Measurements from ENCODE around the gene FBLN1. TPM values are rescaled to one million over a fixed set of nuclear protein-coding genes. Genes with fewer than 3 reads are reported as not detected.

Gene FBLN1
- total and polyA plus RNA-seq, 2 of the 8 experiments (the other 6 are each of a cell fraction or from before 2014, with no cell fraction given), result 159 to 168 TPM

GRCh38 chr22:45480717-45481116 is 22.0 kb upstream of the FBLN1 start:
- no peaks in the 10 kb centered on the region for H4K20me1 ChIP-seq (replicated peaks in 1 of 2; ENCODE audit: control insufficient read depth in 1 of 2, insufficient read depth in 2 of 2, low read length in 2 of 2)
- H3K36me3 ChIP-seq (ENCODE audit: control insufficient read depth in 2 of 4, insufficient read depth in 4 of 4, low read length in 3 of 4), result no peaks in the 10 kb centered on the region
- H3K9me3 ChIP-seq (ENCODE audit: insufficient read depth in 2 of 2, low read depth in 1 of 2, low read length in 1 of 2), result peaks cover 5 to 6% of the 10 kb centered on the region in 2 experiments; a peak in 2 of 4 replicates
- no peaks in the 10 kb centered on the region; a peak in 1 of 7 replicates for H3K27me3 ChIP-seq (replicated peaks in 1 of 4; ENCODE audit: control insufficient read depth in 3 of 4, extremely low read depth in 1 of 4, insufficient read depth in 3 of 4, low read length in 3 of 4)
- H3K56ac ChIP-seq (replicated peaks; ENCODE audit: insufficient read length, low read depth, low read length), result no peak overlapping the region
- H2BK15ac ChIP-seq (ENCODE audit: low read length), result no peak overlapping the region
- ChIA-PET POLR2A (ENCODE audit: partially characterized antibody) (interaction anchor here (1.0 kb wide), 1 partner anchor 24 kb away, joined by 3 read pairs; no protein-coding TSS in a partner anchor), CTCF (ENCODE audit: partially characterized antibody) (no interaction called here)
- no peak overlapping the region for H2BK12ac ChIP-seq (ENCODE audit: low read depth, low read length)
- H2BK20ac ChIP-seq (ENCODE audit: low read length), result no peak overlapping the region
- no peak overlapping the region for H2AK5ac ChIP-seq (ENCODE audit: low read depth, low read length)
- no peak overlapping the region for H2BK120ac ChIP-seq (replicated peaks; ENCODE audit: low read depth, low read length)
- no peak for FAIRE-seq
- H3K14ac ChIP-seq (ENCODE audit: insufficient read length), result no peak overlapping the region
- H3K4me1 ChIP-seq (replicated peaks in 1 of 4; ENCODE audit: control insufficient read depth in 3 of 4, insufficient read depth in 4 of 4, low read length in 3 of 4), result no peaks in the 10 kb centered on the region
- no peak overlapping the region for H4K8ac ChIP-seq (ENCODE audit: extremely low read depth, insufficient read depth, low read length)
- no peak overlapping the region for H2AFZ ChIP-seq (ENCODE audit: low read length)
- no peak overlapping the region for H2BK5ac ChIP-seq (ENCODE audit: low read depth, low read length)
- H4K91ac ChIP-seq (replicated peaks; ENCODE audit: insufficient read length, low read length), result no peak overlapping the region
- no peak overlapping the region for H3K4me2 ChIP-seq (ENCODE audit: insufficient read depth in 1 of 2, low read depth in 2 of 2, low read length in 2 of 2)
- H3K18ac ChIP-seq (ENCODE audit: extremely low read depth, low read length), result no peak overlapping the region
- WGBS, 2 experiments (ENCODE audit: extremely low coverage in 1 of 2, insufficient coverage in 1 of 2, insufficient read length in 1 of 2, insufficient replicate concordance in 2 of 2, low coverage in 1 of 2, low lambda C conversion rate in 2 of 2, missing lambda C conversion rate in 1 of 2), result 88% methylated on average over 3 of the region's 3 CpGs; no CpG with 5 or more reads in 1 of the 2 experiments
- no peak overlapping the region for H3K9ac ChIP-seq (replicated peaks in 1 of 4; ENCODE audit: extremely low read depth in 1 of 4, low read depth in 3 of 4, low read length in 3 of 4)
- peaks cover 3% of the 10 kb centered on the region; the same call in 1 of the 2 replicates for H3K79me1 ChIP-seq (ENCODE audit: low read depth, low read length)
- no peak overlapping the region for H3K23ac ChIP-seq (ENCODE audit: insufficient read length)
- DNase-seq (ENCODE audit: low read depth in 1 of 2, low spot score in 2 of 2), result no peak
- H3K79me2 ChIP-seq (ENCODE audit: control insufficient read depth in 1 of 2, insufficient read depth in 2 of 2, low read length in 2 of 2), result no peaks in the 10 kb centered on the region
- H3K23me2 ChIP-seq (ENCODE audit: low read depth, low read length), result no peaks in the 10 kb centered on the region
- H4K5ac ChIP-seq (ENCODE audit: insufficient read length, low read depth, low read length), result no peak overlapping the region
- H3K4ac ChIP-seq (replicated peaks; ENCODE audit: insufficient read length, low read depth, low read length), result no peak overlapping the region
- H3K4me3 ChIP-seq (ENCODE audit: extremely low read depth in 1 of 4, insufficient read depth in 2 of 4, low read depth in 3 of 4, low read length in 4 of 4), result no peak overlapping the region
- H3K27ac ChIP-seq (ENCODE audit: low read depth, low read length), result no peak overlapping the region

All from H1 (cell line).